Measurements from ENCODE around the gene PLEKHA7.
A peak's percentile ranks its signal among the peaks of the same experiment; 100 is the strongest.
"Not testable (repeated sequence)": the region's sequence is repeated elsewhere in the genome, so short reads cannot be mapped to it uniquely, and the experiment has no call there.

The PLEKHA7 gene

DNA sequence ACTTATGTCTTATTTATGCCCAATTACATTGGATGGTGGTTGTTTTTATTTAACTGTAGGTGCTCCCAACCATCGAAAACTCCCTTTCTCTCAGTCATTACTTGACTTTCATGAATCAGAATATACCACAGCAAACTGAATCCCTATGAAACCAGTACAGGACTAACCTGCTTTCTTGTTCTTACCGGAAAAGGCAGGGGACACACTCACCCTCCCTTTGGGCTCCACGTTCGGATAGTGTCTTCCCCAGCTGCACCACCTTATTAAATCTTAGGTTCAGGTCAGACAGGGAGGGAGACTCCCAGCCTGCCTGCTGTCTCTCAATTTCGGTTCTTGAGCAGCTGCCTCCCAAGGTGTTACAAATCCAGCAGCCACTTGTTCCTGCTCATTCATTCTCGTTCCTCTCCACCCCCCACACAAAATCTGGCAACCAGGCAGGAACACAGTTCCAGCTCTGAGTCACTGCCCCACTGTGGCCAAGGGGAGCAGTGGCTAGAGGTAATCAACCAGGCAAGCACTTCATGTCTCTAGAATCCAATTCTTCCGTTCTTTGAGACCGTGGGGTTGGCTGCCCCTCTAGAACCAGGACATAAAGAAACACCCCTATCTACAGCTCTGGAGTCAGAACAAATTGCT lies 133.0 kb downstream of the PLEKHA7 start:
- DNase-seq (ENCODE audit: low spot score): peak; percentile 62

DNA sequence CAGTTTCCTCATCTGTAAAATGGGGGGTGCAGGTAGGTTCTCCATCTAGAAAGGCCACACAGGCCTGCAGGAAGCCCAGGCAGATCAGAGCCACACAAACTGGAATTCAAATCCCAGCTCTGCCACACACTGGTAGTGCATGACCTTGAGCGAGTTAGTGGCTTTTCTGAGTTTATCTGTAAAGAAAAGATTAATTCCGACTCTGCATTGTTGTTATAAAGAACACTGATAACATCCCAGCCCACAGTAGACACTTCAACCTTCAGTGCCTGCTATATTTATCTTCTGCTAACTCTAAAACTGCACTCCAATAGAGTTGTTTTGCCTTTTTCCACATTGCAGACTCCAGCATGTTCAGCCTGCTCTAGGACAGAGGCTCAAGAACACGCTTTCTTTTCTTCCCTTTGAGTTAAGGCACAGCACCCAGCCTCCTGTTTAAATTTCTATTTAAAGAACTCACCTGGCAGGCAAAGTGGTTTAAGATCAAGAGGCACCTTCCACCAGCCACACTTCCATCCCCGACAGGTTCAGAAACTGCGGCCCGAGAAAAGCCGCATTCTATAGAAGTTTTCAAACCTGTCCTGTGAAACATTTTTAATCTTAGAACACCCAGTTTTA lies 133.9 kb downstream of the PLEKHA7 start:
- no peak for DNase-seq (ENCODE audit: low spot score)

DNA sequence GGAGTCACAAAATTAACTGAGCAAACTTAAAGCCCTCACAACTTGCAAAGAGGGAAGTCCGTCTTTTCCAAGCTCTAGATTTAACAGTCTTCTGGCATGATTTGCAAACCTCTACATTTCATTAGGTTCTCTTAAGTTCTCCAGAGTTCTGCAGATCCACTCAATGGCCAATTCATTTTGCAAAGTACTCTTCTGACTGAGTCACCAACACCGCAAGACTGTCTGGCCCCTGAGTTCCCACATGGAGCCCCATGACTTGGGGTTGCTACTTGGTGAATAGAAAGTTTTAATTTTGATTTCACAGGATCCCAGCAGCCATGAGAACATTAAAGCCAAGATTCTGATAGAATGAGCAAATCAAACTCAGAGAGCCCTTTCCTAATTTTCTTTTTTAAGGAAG lies 134.5 kb downstream of the PLEKHA7 start:
- no peak for DNase-seq (ENCODE audit: low spot score)

DNA sequence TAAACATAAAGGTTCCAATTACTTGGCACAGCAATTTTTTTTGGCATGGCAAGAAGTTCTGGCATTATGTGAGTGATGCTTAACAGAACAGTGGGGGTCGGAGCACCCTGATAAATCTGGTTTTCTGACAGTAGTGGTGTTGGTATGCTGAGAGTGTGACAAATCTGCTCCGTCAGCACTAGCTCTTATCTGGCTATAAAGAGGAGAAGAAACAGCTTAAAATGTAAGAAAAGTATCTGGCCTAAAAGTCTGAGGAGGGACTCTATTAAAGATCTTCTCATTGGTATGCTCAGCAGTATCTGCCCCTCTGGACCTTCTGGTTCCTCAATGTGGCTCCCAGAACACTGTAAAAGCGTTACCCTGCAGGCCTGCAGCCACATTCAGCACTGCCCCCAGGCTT lies 137.4 kb downstream of the PLEKHA7 start:
- no peak for DNase-seq (ENCODE audit: low spot score)

DNA sequence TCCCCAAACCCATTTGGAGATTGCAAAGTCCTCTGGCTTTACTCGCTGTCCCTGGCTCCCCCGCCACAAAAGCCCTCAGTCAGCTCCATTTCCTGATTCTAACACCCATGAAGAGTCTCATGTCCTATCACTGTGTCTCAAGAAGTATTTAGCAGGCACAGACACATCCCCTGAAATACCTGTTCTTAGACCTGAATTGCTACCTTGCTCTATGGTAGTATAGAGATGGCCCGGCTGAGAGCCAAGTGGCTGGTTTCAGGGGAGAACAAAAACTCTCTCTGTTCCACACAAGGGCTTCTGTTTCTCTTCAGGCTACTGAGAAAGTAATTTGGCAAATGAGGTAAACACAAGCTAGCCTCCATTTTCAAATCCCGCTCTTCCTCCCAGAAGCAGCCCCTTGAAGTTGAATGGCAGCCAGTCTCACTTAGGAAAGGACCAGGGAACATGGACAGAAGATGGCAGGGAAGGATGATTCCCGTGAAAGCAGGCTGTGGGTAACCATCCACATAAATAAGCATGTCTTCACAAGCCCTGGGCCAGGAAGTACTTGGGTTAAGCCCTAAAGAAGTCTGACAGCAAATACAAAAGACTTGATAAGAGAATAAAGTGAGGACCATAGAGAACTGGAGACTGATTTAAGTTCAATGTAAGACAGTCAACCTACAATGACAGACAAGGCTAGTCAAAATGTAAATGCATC lies 138.0 kb downstream of the PLEKHA7 start:
- DNase-seq (ENCODE audit: low spot score): no peak

GRCh38 chr11:16874275-16874975 lies 139.8 kb downstream of the PLEKHA7 start:
- no peak for DNase-seq (ENCODE audit: low spot score)

DNA sequence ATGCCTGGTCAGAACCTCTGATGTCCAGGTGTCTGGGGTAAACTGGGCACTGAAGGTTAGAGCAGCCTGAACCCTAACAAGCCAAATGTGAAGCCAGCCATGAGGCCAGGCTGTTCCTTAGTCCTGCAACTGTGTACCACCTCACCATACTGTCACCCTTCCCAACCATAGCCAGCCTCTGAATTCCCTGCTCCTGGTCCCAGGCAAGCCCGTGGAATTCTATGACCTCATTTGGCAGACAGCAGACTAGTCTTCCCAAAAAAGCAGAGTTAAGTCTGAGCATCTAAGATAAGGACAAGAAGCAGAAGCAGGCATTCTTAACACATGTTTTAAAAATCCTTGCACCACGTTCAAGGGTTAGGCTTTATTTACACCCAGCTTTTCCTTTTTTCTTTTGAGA lies 140.9 kb downstream of the PLEKHA7 start:
- DNase-seq (ENCODE audit: low spot score): no peak

GRCh38 chr11:16871368-16871767 lies 142.8 kb downstream of the PLEKHA7 start:
- DNase-seq (ENCODE audit: low spot score): no peak

- no peak for DNase-seq (ENCODE audit: low spot score)
Measured at GRCh38 chr11:16867097-16867496, 147.1 kb downstream of the PLEKHA7 start.

- DNase-seq (ENCODE audit: low spot score): not testable (repeated sequence)
Measured at GRCh38 chr11:16864428-16864827, 149.8 kb downstream of the PLEKHA7 start.

DNA sequence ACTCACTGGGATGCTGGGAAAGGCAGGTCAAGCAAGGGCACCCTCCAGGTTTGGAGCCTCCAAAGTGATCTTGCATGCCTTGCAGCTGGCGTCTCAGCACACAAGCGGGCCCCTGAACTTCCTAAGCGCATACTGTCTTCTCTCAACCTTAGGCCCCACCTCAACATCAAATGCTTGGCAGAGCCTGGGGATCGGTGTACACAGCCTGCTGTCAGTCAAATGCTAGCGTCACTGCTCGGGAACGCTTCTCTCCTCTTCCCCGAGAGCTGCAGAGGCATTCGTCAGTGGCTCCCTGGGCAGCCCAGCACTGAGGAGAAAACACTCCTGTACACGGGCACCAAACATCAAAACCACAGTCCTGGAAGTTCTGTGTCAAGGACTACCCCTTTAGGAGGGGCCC lies 150.8 kb downstream of the PLEKHA7 start:
- no peak for DNase-seq (ENCODE audit: low spot score)

DNA sequence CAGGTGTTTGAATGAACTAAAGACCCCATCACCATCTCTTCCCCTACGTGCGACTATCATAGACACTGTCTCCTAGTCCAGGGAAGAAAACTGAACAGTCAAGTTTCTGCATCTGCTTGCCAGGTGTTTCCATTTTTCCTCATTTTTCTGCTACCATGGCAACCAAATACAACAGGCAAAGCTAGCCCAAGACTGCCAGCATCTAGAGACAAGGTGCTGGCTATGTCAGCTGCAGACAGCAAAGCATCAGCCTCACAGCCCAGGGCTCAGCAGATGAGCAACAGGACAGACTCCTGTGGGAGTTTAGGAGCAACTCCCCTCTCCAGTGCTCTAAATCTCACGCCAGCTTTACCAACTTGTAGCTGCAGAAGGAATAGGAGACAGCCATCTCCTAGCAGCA lies 151.5 kb downstream of the PLEKHA7 start:
- DNase-seq (ENCODE audit: low spot score): no peak

- DNase-seq (ENCODE audit: low spot score): peak; percentile 52
Measured at GRCh38 chr11:16861862-16862261, 152.4 kb downstream of the PLEKHA7 start.

GRCh38 chr11:16860617-16861016 lies 153.6 kb downstream of the PLEKHA7 start:
- no peak for DNase-seq (ENCODE audit: low spot score)

DNA sequence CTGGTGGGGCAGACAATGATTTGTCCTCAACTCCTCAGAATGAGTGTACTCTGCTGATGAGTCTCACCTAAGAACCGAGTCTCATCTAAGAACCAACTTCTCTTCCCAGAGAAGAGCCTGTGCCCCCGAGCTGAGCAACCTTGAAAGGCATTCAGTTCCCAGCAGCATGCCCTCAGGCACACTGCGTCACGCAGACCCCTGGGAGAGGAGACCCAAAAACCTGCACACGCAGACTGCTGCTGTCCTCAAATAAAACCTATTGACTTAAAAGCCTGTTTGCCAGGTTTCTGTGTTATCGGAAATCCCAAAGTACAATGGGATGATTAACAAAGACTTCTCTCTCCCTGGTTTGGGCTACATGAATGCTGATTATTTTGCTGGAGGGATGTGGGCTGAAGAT lies 154.6 kb downstream of the PLEKHA7 start:
- DNase-seq (ENCODE audit: low spot score): no peak

DNA sequence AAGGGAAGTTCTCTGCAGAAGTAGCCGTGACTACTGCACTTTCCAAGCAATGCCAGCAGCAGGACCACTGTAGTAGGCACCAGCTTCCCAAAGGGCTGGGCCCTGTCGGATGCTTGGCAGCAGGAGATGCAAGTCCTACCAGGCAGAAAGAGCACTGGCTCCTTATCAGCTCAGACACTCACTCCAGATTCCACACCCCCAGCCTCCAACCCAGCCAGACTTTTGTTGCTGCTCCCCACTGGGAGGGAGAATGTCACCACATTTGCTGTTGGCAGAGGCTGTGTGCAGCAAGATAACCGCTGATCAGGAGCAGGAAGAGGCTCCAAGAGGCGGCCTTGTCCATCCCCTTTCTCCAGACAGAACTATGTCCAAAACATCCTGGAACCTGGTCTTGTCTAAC lies 157.0 kb downstream of the PLEKHA7 start:
- no peak for DNase-seq (ENCODE audit: low spot score)

- no peak for DNase-seq (ENCODE audit: low spot score)
Measured at GRCh38 chr11:16856022-16856471, 158.2 kb downstream of the PLEKHA7 start.

GRCh38 chr11:16854979-16855378 lies 159.2 kb downstream of the PLEKHA7 start:
- DNase-seq (ENCODE audit: low spot score): no peak

DNA sequence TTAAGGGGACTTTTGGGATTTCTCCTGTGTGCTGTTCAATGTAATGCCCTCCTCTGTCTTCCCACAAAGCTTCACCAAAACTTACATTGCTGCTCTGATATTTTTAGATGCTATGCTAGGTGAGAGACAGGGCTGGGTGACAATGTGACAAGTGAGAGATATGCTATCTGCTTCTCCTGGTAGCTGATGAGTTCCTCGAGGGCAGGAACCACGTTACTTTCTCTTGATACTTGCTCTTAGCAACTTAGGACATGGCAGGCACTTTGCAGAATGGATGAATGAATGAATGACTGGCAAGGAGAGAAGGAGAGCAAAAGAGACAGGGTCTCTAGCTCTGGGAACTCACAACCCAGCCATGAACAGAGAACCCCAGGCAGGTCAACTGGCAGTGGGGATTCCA lies 160.4 kb downstream of the PLEKHA7 start:
- no peak for DNase-seq (ENCODE audit: low spot score)

DNA sequence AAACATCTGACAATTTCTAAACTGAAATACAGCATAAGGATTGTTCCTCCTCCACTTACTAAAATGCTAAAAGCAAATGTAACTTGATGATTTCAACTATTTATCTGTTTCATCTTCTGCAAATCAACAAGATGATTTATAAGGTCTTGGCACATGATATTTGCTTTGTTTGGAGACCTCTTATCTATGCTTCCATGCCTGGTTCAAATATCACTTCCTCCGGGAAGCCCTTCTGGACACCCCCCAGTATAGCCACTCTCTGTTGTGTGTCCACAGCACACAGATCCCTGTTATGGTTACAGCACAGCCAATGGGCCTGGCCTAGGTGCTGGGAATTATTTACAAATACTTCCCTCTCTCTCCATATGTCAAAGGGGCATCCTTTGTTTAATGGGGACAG lies 160.9 kb downstream of the PLEKHA7 start:
- no peak for DNase-seq (ENCODE audit: low spot score)

- DNase-seq (ENCODE audit: low spot score): no peak
Measured at GRCh38 chr11:16846305-16846704, 167.9 kb downstream of the PLEKHA7 start.

GRCh38 chr11:16844268-16844771 lies 169.9 kb downstream of the PLEKHA7 start:
- no peak for DNase-seq (ENCODE audit: low spot score)

- no peak for DNase-seq (ENCODE audit: low spot score)
Measured at GRCh38 chr11:16843294-16843693, 170.9 kb downstream of the PLEKHA7 start.

Measured in Ammon's horn (tissue), 1 donor.